Smooth muscle cell (in vitro differentiated cells): ENCODE measurements around the gene PMS2. TPM values are rescaled to one million over a fixed set of nuclear protein-coding genes. Genes with fewer than 3 reads are reported as not detected.

Experiments
- polyA plus RNA-seq: library from polyadenylated mRNA; unstranded; fragments of >200 nt; fragmentation: Nextera tagmentation; extraction: Ambion mirVana; gene quantifications from 2 replicates; pipeline ENCODE4 v1.2.1, GENCODE V29; 2016
- small RNA-seq: library from RNA; depleted of rRNA; stranded (forward); fragments of <200 nt; gene quantifications from one replicate; pipeline ENCODE3, GENCODE V24; 2014
- total RNA-seq: library from RNA; depleted of rRNA; stranded (reverse); fragments of >200 nt; gene quantifications from 2 replicates; pipeline ENCODE4 v1.2.3, GENCODE V29; 2014

The PMS2 gene
- total and polyA plus RNA-seq, 2 experiments from 2014 or later: 5.4 to 8.8 TPM

Small RNA genes lying within 50 kb of the gene (small RNA-seq; reads per million reads assigned to genes)
- not detected for gene RF00019
- gene RNU6-218P: not detected
- 2.3 reads per million, percentile 46 among the genes with 10 or more reads in this experiment for gene SNORA80D

Other genes starting within 250 kb of the PMS2 start
- gene RNF216, start 227.4 kb downstream of the PMS2 start, total RNA-seq: 23.5 and 26.3 TPM in 2 replicates
- gene RNF216, start 227.4 kb downstream of the PMS2 start, polyA plus RNA-seq: 27.4 and 28.1 TPM in 2 replicates
- gene OCM, start 128.3 kb downstream of the PMS2 start, total RNA-seq: not detected in 2 replicates
- not detected in 2 replicates for gene OCM, start 128.3 kb downstream of the PMS2 start, polyA plus RNA-seq
- 102 and 111 TPM in 2 replicates for gene CCZ1, start 110.3 kb downstream of the PMS2 start, total RNA-seq
- gene CCZ1, start 110.3 kb downstream of the PMS2 start, polyA plus RNA-seq: 104 and 112 TPM in 2 replicates
- gene RSPH10B, start 38.4 kb downstream of the PMS2 start, total RNA-seq: 0.04 TPM in 1 of 2 replicates, not detected in the other
- gene RSPH10B, start 38.4 kb downstream of the PMS2 start, polyA plus RNA-seq: not detected in 2 replicates
- 28.5 and 43.7 TPM in 2 replicates for gene AIMP2, start 223 bp upstream of the PMS2 start, total RNA-seq
- 30.1 and 43.4 TPM in 2 replicates for gene AIMP2, start 223 bp upstream of the PMS2 start, polyA plus RNA-seq
- gene ANKRD61, start 22.3 kb upstream of the PMS2 start, total RNA-seq: not detected in 2 replicates
- 0.16 and 0.70 TPM in 2 replicates for gene ANKRD61, start 22.3 kb upstream of the PMS2 start, polyA plus RNA-seq
- 138 and 141 TPM in 2 replicates for gene EIF2AK1, start 50.1 kb upstream of the PMS2 start, total RNA-seq
- gene EIF2AK1, start 50.1 kb upstream of the PMS2 start, polyA plus RNA-seq: 95.5 and 106 TPM in 2 replicates
- gene USP42, start 95.9 kb upstream of the PMS2 start, total RNA-seq: 7.8 and 12.1 TPM in 2 replicates
- gene USP42, start 95.9 kb upstream of the PMS2 start, polyA plus RNA-seq: 12.6 and 15.0 TPM in 2 replicates